ENCODE results near the gene MYO18B. TPM values are rescaled to one million over a fixed set of nuclear protein-coding genes. Genes with fewer than 3 reads are reported as not detected.

The MYO18B gene
- total RNA-seq, 2 experiments from 2014 or later = 1.6 to 1.8 TPM

- CTCF ChIA-PET = no interaction called here
- no peaks in the 10 kb centered on the region for H3K36me3 Mint-ChIP-seq (ENCODE audit: low read depth)
- DNase-seq (no peak), ATAC-seq (no peak)
- H3K27ac Mint-ChIP-seq = peak overlapping the region; percentile 63
- intact Hi-C loops (cut with micrococcal nuclease) = no loop called here
- H3K4me3 Mint-ChIP-seq = no peak overlapping the region
- H3K9me3 Mint-ChIP-seq = no peaks in the 10 kb centered on the region
- H3K4me1 Mint-ChIP-seq (ENCODE audit: low read depth) = peaks cover 47% of the 10 kb centered on the region
- POLR2A ChIA-PET = interaction anchor here (1.4 kb wide), 2 partner anchors 10 kb away, joined by 4 to 5 read pairs; no protein-coding TSS in a partner anchor
- H3K27me3 Mint-ChIP-seq = no peaks in the 10 kb centered on the region
- TF ChIP-seq CTCF (IDR thresholded peaks at IDR 0.05) = no peak
Observed at GRCh38 chr22:25747245-25747944, 5.4 kb downstream of the MYO18B start.

GRCh38 chr22:25748140-25748539 lies 6.2 kb downstream of the MYO18B start:
- ChIA-PET POLR2A (interaction anchor here (1.1 to 1.4 kb wide), 2 partner anchors 10 to 24 kb away, joined by 3 to 5 read pairs; no protein-coding TSS in a partner anchor), CTCF (no interaction called here)
- H3K36me3 Mint-ChIP-seq (ENCODE audit: low read depth) = no peaks in the 10 kb centered on the region
- TF ChIP-seq CTCF (IDR thresholded peaks at IDR 0.05) = no peak
- peak overlapping the region; percentile 94 for H3K27ac Mint-ChIP-seq
- no peaks in the 10 kb centered on the region for H3K9me3 Mint-ChIP-seq
- H3K4me3 Mint-ChIP-seq = no peak overlapping the region
- intact Hi-C loops (cut with micrococcal nuclease) = no loop called here
- DNase-seq (no peak), ATAC-seq (no peak)
- no peaks in the 10 kb centered on the region for H3K27me3 Mint-ChIP-seq
- H3K4me1 Mint-ChIP-seq (ENCODE audit: low read depth) = peaks cover 47% of the 10 kb centered on the region

GRCh38 chr22:25748704-25749103 lies 6.7 kb downstream of the MYO18B start:
- ATAC-seq (no peak), DNase-seq (no peak)
- intact Hi-C loops (cut with micrococcal nuclease) = no loop called here
- CTCF ChIA-PET = interaction anchor here (0.7 kb wide), 1 partner anchor 9 kb away, joined by 3 read pairs; no protein-coding TSS in a partner anchor
- no peaks in the 10 kb centered on the region for H3K36me3 Mint-ChIP-seq (ENCODE audit: low read depth)
- TF ChIP-seq CTCF (IDR thresholded peaks at IDR 0.05) = no peak
- POLR2A ChIA-PET = interaction anchor here (1.1 to 1.4 kb wide), 3 partner anchors 11 to 23 kb away, joined by 3 to 5 read pairs (median 4); no protein-coding TSS in a partner anchor
- no peak overlapping the region for H3K4me3 Mint-ChIP-seq
- peak overlapping the region; percentile 94 for H3K27ac Mint-ChIP-seq
- no peaks in the 10 kb centered on the region for H3K27me3 Mint-ChIP-seq
- peaks cover 47% of the 10 kb centered on the region for H3K4me1 Mint-ChIP-seq (ENCODE audit: low read depth)
- H3K9me3 Mint-ChIP-seq = no peaks in the 10 kb centered on the region

GRCh38 chr22:25749420-25750169 lies 7.6 kb downstream of the MYO18B start:
- ChIA-PET POLR2A (interaction anchor here (0.8 to 1.3 kb wide), 4 partner anchors 11 to 20 kb away, joined by 3 to 5 read pairs (median 4); no protein-coding TSS in a partner anchor), CTCF (interaction anchor here (0.7 to 1.6 kb wide), 4 partner anchors 10 to 24 kb away, joined by 3 to 15 read pairs (median 6); no protein-coding TSS in a partner anchor)
- Mint-ChIP-seq H3K4me3 (peak overlapping the region; percentile 46), H3K4me1 (ENCODE audit: low read depth) (peaks cover 47% of the 10 kb centered on the region), H3K9me3 (no peaks in the 10 kb centered on the region), H3K36me3 (ENCODE audit: low read depth) (no peaks in the 10 kb centered on the region), H3K27me3 (no peaks in the 10 kb centered on the region), H3K27ac (peak overlapping the region; percentile 94)
- DNase-seq (peak; percentile 77), ATAC-seq (peak; percentile 80)
- no peak for TF ChIP-seq CTCF (IDR thresholded peaks at IDR 0.05)
- intact Hi-C loops (cut with micrococcal nuclease) = no loop called here
